H1 (cell line): Measurements from ENCODE around the gene RAB24. TPM values are rescaled to one million over a fixed set of nuclear protein-coding genes. Genes with fewer than 3 reads are reported as not detected.
"Not testable (repeated sequence)": the region's sequence is repeated elsewhere in the genome, so short reads cannot be mapped to it uniquely, and the experiment has no call there.

Experiments
- CTCF ChIA-PET: fragments of 300-600 bp; sonication (Branson Sonifier 250); formaldehyde crosslinking; loops from one replicate; lab custom pipeline; 2021; ENCODE audit not compliant: partially characterized antibody; lab: Charles Lee
- POLR2A ChIA-PET: fragments of 300-600 bp; sonication (Branson Sonifier 250); formaldehyde crosslinking; loops from one replicate; lab custom pipeline; 2021; ENCODE audit warnings: inconsistent platforms; ENCODE audit not compliant: partially characterized antibody; lab: Charles Lee
- DNase-seq, 2 experiments: peaks; one replicate each; pipeline versions ENCODE4 v3.0.0 to v3.0.0-alpha.2; 2010 to 2022; ENCODE audit warnings: low spot score in 2 of 2, low read depth in 1 of 2, mixed read lengths in 1 of 2
- FAIRE-seq: peaks from 2 replicates; lab custom pipeline; 2011; peaks lifted over from hg19 to GRCh38; lab: Jason Lieb, UNC
- H2AFZ ChIP-seq: 2 replicates; pipeline ENCODE4 v1.8.1; 2012; ENCODE audit warnings: low read length, inconsistent platforms
- H2AK5ac ChIP-seq: 2 replicates; pipeline ENCODE4 v1.6.1; 2013; ENCODE audit warnings: low read depth, low read length
- H2BK120ac ChIP-seq: replicated peaks from 2 replicates; pipeline ENCODE3; 2013; ENCODE audit warnings: low read depth, low read length, inconsistent platforms
- H2BK12ac ChIP-seq: 2 replicates; pipeline ENCODE4 v1.6.1; 2013; ENCODE audit warnings: low read depth, low read length
- H2BK15ac ChIP-seq: 2 replicates; pipeline ENCODE4 v1.6.1; 2013; ENCODE audit warnings: low read length
- H2BK20ac ChIP-seq: 2 replicates; pipeline ENCODE4 v1.6.1; 2013; ENCODE audit warnings: low read length
- H2BK5ac ChIP-seq: 2 replicates; pipeline ENCODE4 v1.6.1; 2013; ENCODE audit warnings: low read depth, low read length
- H3K14ac ChIP-seq: 2 replicates; pipeline ENCODE4 v1.6.1; 2013; ENCODE audit warnings: inconsistent platforms; ENCODE audit not compliant: insufficient read length
- H3K18ac ChIP-seq: 2 replicates; pipeline ENCODE4 v1.6.1; 2013; ENCODE audit warnings: low read length; ENCODE audit errors: extremely low read depth
- H3K23ac ChIP-seq: 2 replicates; pipeline ENCODE4 v1.6.1; 2013; ENCODE audit warnings: inconsistent platforms; ENCODE audit not compliant: insufficient read length
- H3K23me2 ChIP-seq: 2 replicates; pipeline ENCODE4 v1.6.1; 2013; ENCODE audit warnings: low read depth, low read length
- H3K27ac ChIP-seq: 2 replicates; pipeline ENCODE4 v1.6.1; 2011; ENCODE audit warnings: low read depth, low read length, inconsistent platforms
- H3K27me3 ChIP-seq, 4 experiments: replicated peaks in 1 of 4; 1 replicate in 1 of 4; 2 replicates in 3 of 4; pipeline versions ENCODE4 v1.6.1 to v1.8.1; 2011 to 2013; ENCODE audit warnings: low read length in 3 of 4, mild to moderate bottlenecking in 3 of 4, inconsistent platforms in 2 of 4, mixed read lengths in 2 of 4, moderate library complexity in 1 of 4; ENCODE audit not compliant: control insufficient read depth in 3 of 4, insufficient read depth in 3 of 4; ENCODE audit errors: extremely low read depth in 1 of 4
- H3K36me3 ChIP-seq, 4 experiments: 2 replicates each; pipeline versions ENCODE4 v1.6.1 to v1.8.1; 2011 to 2013; ENCODE audit warnings: mild to moderate bottlenecking in 4 of 4, low read length in 3 of 4, moderate library complexity in 2 of 4, control low read depth in 1 of 4, inconsistent platforms in 1 of 4; ENCODE audit not compliant: insufficient read depth in 4 of 4, control insufficient read depth in 2 of 4
- H3K4ac ChIP-seq: replicated peaks from 2 replicates; pipeline ENCODE3; 2013; ENCODE audit warnings: low read length, low read depth, mixed read lengths, inconsistent platforms; ENCODE audit not compliant: insufficient read length
- H3K4me1 ChIP-seq, 4 experiments: replicated peaks in 1 of 4; 1 replicate in 1 of 4; 2 replicates in 3 of 4; pipeline versions ENCODE4 v1.6.1 to v1.8.1; 2011 to 2013; ENCODE audit warnings: low read length in 3 of 4, inconsistent platforms in 2 of 4, mixed read lengths in 1 of 4; ENCODE audit not compliant: insufficient read depth in 4 of 4, control insufficient read depth in 3 of 4
- H3K4me2 ChIP-seq, 2 experiments: 2 replicates each; pipeline versions ENCODE4 v1.6.1 to v1.8.1; 2011 to 2013; ENCODE audit warnings: low read depth in 2 of 2, low read length in 2 of 2, control low read depth in 1 of 2, inconsistent platforms in 1 of 2, mild to moderate bottlenecking in 1 of 2; ENCODE audit not compliant: insufficient read depth in 1 of 2
- H3K4me3 ChIP-seq, 4 experiments: fragments of 200-600, 300-600 bp in 1 of 4; sonication (generic), shearing (Covaris generic), sonication (Bioruptor Twin) in 1 of 4; 2 replicates each; pipeline versions ENCODE4 v1.5.1 to v1.8.1; 2011 to 2016; ENCODE audit warnings: low read length in 4 of 4, low read depth in 3 of 4, control low read depth in 2 of 4, inconsistent platforms in 2 of 4, mild to moderate bottlenecking in 2 of 4, mixed read lengths in 1 of 4, moderate library complexity in 1 of 4; ENCODE audit not compliant: insufficient read depth in 2 of 4; ENCODE audit errors: extremely low read depth in 1 of 4
- H3K56ac ChIP-seq: replicated peaks from 2 replicates; pipeline ENCODE3; 2013; ENCODE audit warnings: low read depth, mild to moderate bottlenecking, mixed read lengths, low read length, inconsistent platforms; ENCODE audit not compliant: insufficient read length
- H3K79me1 ChIP-seq: 2 replicates; pipeline ENCODE4 v1.6.1; 2013; ENCODE audit warnings: low read depth, low read length, control low read depth
- H3K79me2 ChIP-seq, 2 experiments: 2 replicates each; pipeline versions ENCODE4 v1.6.1 to v1.8.1; 2012 to 2013; ENCODE audit warnings: low read length in 2 of 2, mild to moderate bottlenecking in 2 of 2, inconsistent platforms in 1 of 2; ENCODE audit not compliant: insufficient read depth in 2 of 2, control insufficient read depth in 1 of 2
- H3K9ac ChIP-seq, 4 experiments: replicated peaks in 1 of 4; 1 replicate in 1 of 4; 2 replicates in 3 of 4; pipeline versions ENCODE4 v1.6.1 to v1.8.1; 2011 to 2013; ENCODE audit warnings: low read depth in 3 of 4, low read length in 3 of 4, control low read depth in 2 of 4, mild to moderate bottlenecking in 2 of 4, moderate library complexity in 2 of 4, inconsistent platforms in 1 of 4; ENCODE audit errors: extremely low read depth in 1 of 4
- H3K9me3 ChIP-seq, 2 experiments: 2 replicates each; pipeline versions ENCODE4 v1.6.1 to v1.8.1; 2012 to 2013; ENCODE audit warnings: mild to moderate bottlenecking in 2 of 2, moderate library complexity in 2 of 2, control low read depth in 1 of 2, inconsistent platforms in 1 of 2, low read depth in 1 of 2, low read length in 1 of 2, mixed read lengths in 1 of 2; ENCODE audit not compliant: insufficient read depth in 2 of 2
- H4K20me1 ChIP-seq, 2 experiments: replicated peaks in 1 of 2; 2 replicates each; pipeline versions ENCODE3 to v1.8.1; 2011 to 2013; ENCODE audit warnings: inconsistent platforms in 2 of 2, low read length in 2 of 2, mild to moderate bottlenecking in 1 of 2; ENCODE audit not compliant: insufficient read depth in 2 of 2, control insufficient read depth in 1 of 2
- H4K5ac ChIP-seq: 2 replicates; pipeline ENCODE4 v1.6.1; 2013; ENCODE audit warnings: low read length, low read depth, mixed read lengths, inconsistent platforms; ENCODE audit not compliant: insufficient read length
- H4K8ac ChIP-seq: 2 replicates; pipeline ENCODE4 v1.8.0; 2013; ENCODE audit warnings: mild to moderate bottlenecking, moderate library complexity, low read length, inconsistent platforms; ENCODE audit not compliant: insufficient read depth; ENCODE audit errors: extremely low read depth
- H4K91ac ChIP-seq: replicated peaks from 2 replicates; pipeline ENCODE3; 2013; ENCODE audit warnings: low read length, mixed read lengths, inconsistent platforms; ENCODE audit not compliant: insufficient read length
- WGBS, 2 experiments: shearing (Covaris generic) in 1 of 2; methylation state at CpG; one replicate each; pipeline versions ENCODE4 v1.1.6 to v1.1.7; 2013 to 2015; ENCODE audit warnings: low lambda C conversion rate in 2 of 2, mixed read lengths in 2 of 2, inconsistent platforms in 1 of 2, low coverage in 1 of 2, missing lambda C conversion rate in 1 of 2; ENCODE audit not compliant: insufficient replicate concordance in 2 of 2, insufficient coverage in 1 of 2, insufficient read length in 1 of 2; ENCODE audit errors: extremely low coverage in 1 of 2, missing lambda C conversion rate in 1 of 2; 5-methylcytosine and 5-hydroxymethylcytosine counted together
- polyA plus RNA-seq, 7 experiments: library from polyadenylated mRNA; depleted of rRNA in 3 of 7; stranded (reverse) in 5 of 7; unstranded in 2 of 7; fragments of >200 nt in 5 of 7; fragments of 200-250 nt in 2 of 7; gene quantifications; 1 replicate in 5 of 7; 2 replicates in 1 of 7; 4 replicates in 1 of 7; pipeline versions ENCODE4 v1.2.1 to v1.2.3, GENCODE V29; 2011 to 2013; ENCODE audit warnings: missing spikeins in 2 of 7, mixed read lengths in 2 of 7
- total RNA-seq: library from RNA; stranded (reverse); fragmentation: NEBNext Ultra II Directional; extraction: Animal tissue kit (Norgen Biotek cat#: 25700); gene quantifications from 2 replicates; pipeline ENCODE4 v1.2.1, GENCODE V29; 2021

RAB24 gene
- total and polyA plus RNA-seq, 2 of the 8 experiments (the other 6 are each of a cell fraction or from before 2014, with no cell fraction given), result 18.8 to 33.8 TPM

GRCh38 chr5:177306103-177306640 lies 2.7 kb upstream of the RAB24 start:
- not testable (repeated sequence) for H3K56ac ChIP-seq, H3K9ac ChIP-seq, H2BK20ac ChIP-seq, H3K27me3 ChIP-seq, H2BK12ac ChIP-seq, H4K91ac ChIP-seq, H3K14ac ChIP-seq, H3K27ac ChIP-seq, H2BK120ac ChIP-seq, H3K4ac ChIP-seq, H3K18ac ChIP-seq, H3K9me3 ChIP-seq, H3K4me2 ChIP-seq, H2BK15ac ChIP-seq, H3K79me1 ChIP-seq, H2BK5ac ChIP-seq, H2AFZ ChIP-seq, H4K8ac ChIP-seq, H4K5ac ChIP-seq, DNase-seq, H2AK5ac ChIP-seq, H3K4me3 ChIP-seq, H3K23ac ChIP-seq, FAIRE-seq
- ChIA-PET POLR2A (interaction anchor here (0.6 to 12.1 kb wide), 4 partner anchors 11 to 170 kb away, joined by 3 to 111 read pairs (median 4); partner anchors contain the start of gene NSD1), CTCF (interaction anchor here (5.5 to 16.6 kb wide), 4 partner anchors 13 to 193 kb away, joined by 52 to 251 read pairs (median 60); partner anchors contain the start of gene PRR7)
- H3K79me2 ChIP-seq, result peaks cover 10 to 19% of the 10 kb centered on the region in 2 experiments
- H3K4me1 ChIP-seq, result peaks cover 0 to 22% (median 12%) of the 10 kb centered on the region in 4 experiments; a peak in 6 of 7 replicates
- H3K36me3 ChIP-seq, result peaks cover 3 to 24% (median 13%) of the 10 kb centered on the region in 4 experiments; a peak in 6 of 8 replicates
- H3K23me2 ChIP-seq, result peaks cover 13% of the 10 kb centered on the region; the same call in 1 of the 2 replicates
- WGBS, 2 experiments, result 96% methylated on average over 11 of the region's 11 CpGs; no CpG with 5 or more reads in 1 of the 2 experiments
- peaks cover 7 to 19% of the 10 kb centered on the region in 2 experiments for H4K20me1 ChIP-seq
